Fibroblast of lung (primary cell): Measurements from ENCODE around the gene HAGH.

Experiments used
- CTCF ChIP-seq, 2 donors: IDR thresholded peaks in 1 of 2; conservative IDR thresholded peaks in 1 of 2; 1 replicate in 1 of 2; 2 replicates in 1 of 2; pipeline ENCODE4 v1.5.1; 2011 to 2012; ENCODE audit warnings: low read length in 2 of 2, control low read depth in 1 of 2, inconsistent platforms in 1 of 2, low read depth in 1 of 2, mild to moderate bottlenecking in 1 of 2
- EZH2 ChIP-seq: IDR thresholded peaks from 2 replicates; pipeline ENCODE4 v1.5.1; 2012; ENCODE audit warnings: low read length, control low read depth, mild to moderate bottlenecking; ENCODE audit errors: missing control alignments

DNA sequence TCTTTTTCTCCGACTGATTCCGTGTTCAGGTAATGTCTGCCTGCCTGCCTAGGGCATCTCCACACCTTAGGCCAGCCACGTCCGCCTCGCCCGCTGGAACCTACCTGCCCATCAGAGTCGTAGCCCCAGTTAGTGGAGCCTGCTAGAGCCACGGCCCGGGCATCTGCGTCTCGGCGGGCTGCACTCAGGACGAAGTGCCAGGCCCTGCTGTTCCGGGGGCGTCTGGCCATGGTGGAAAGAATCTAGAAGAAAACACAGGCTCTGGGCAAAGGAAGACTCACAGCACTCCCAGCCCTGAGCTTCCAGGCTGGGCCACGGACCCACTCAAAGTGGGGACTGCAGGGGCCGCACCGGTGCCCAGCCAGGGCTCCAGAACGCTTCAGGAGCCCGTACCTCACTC lies 45.4 kb downstream of the HAGH start:
- no peak for TF ChIP-seq EZH2
- TF ChIP-seq CTCF (conservative IDR thresholded peaks at IDR 0.05 in 1 of 2, IDR thresholded peaks at IDR 0.05 in 1 of 2; ENCODE audit: low read depth in 1 of 2, low read length in 2 of 2) = no peak
